Measurements from ENCODE around the gene AFM. TPM values are rescaled to one million over a fixed set of nuclear protein-coding genes. Genes with fewer than 3 reads are reported as not detected.

Gene AFM
- total and polyA plus RNA-seq, 2 of the 13 experiments (the other 11 are each of a cell fraction or from before 2014, with no cell fraction given): 0.13 to 1.8 TPM

DNA sequence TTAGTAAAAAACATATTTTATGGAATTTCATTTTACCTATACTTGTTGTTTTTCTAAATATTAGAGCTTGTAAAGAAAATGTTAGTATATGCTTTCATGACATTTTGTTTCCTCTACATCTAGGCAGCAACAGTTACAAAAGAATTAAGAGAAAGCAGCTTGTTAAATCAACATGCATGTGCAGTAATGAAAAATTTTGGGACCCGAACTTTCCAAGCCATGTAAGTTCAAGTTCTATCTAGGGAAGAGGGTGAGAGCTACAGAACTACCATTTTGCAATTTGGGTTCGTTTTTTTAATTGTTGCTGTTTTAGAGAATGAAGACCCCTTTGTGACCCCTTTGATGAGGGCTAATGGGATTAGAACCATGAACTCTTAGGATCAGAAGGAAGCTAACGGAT lies 38.3 kb upstream of the AFM start (continued):
- TF ChIP-seq RBFOX2 (IDR thresholded peaks at IDR 0.05; ENCODE audit: low read depth, low read length) (0 out of 2 replicates have a peak, but pooled peaks have one; percentile 20), MAFK (conservative IDR thresholded peaks at IDR 0.05 in 1 of 2, IDR thresholded peaks at IDR 0.05 in 1 of 2; ENCODE audit: low read length in 2 of 2) (no peak), TCF7 (IDR thresholded peaks at IDR 0.05; ENCODE audit: low read depth) (no peak)

DNA sequence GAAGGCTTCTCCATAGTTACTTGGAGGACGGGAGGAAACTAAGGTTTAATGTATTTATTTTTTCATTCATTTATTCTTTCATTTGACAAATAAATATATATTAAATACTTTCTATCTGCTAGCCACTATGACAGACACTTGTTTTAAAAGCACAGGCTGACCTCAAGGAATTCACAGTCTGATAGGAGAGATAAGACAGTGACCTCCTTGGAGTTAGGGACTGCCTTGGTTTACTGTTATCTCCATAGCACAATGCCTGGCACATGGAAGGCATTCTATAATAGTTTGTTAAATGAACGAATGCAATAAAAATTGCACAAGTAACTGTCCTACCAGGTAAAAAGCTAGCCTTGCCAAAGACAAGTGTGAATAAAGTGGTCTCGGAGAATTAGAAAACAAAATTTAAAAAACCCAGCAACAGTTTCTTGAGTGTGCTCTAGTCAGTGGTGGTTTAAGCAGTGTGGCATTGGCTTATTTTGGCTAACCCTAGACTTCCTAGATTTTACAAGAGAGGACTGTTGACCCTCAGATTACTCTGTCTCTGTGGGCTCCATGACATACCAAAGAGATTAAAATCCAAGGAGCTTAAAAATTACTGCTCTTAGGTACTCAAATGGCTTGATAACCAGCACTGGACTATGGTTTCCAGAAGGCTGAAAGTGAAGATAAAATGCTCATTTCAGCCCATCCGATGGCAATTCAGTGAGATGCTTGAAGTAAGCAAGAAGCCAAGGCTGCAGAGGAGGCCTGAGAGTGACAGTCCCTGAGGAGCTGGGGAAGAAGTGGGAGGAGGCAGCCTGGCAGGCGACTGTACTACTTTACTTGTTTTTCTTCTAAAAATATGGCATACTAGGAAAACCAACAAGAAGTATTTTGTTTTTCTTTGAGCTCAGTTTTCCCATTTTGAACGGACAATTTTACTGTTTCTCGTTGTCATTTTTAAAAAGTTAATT lies 35.9 kb upstream of the AFM start:
- 77% methylated on average over 7 of the region's 7 CpGs for WGBS (ENCODE audit: low lambda C conversion rate)
- peak overlapping the region; percentile 64 for H3K27ac ChIP-seq (ENCODE audit: extremely low read length, insufficient read depth, low read length)
- no peak overlapping the region; a peak in 1 of 6 replicates for H3K4me3 ChIP-seq (replicated peaks in 1 of 3; ENCODE audit: insufficient read depth in 1 of 3, low read depth in 2 of 3, low read length in 3 of 3)
- H4K20me1 ChIP-seq (ENCODE audit: insufficient read depth, low read length): peaks cover 16% of the 10 kb centered on the region; the same call in 1 of the 2 replicates
- peaks cover 2 to 47% of the 10 kb centered on the region in 2 experiments for H3K36me3 ChIP-seq (replicated peaks in 1 of 2; ENCODE audit: control insufficient read depth in 1 of 2, insufficient read depth in 2 of 2, low read length in 2 of 2)
- intact Hi-C loops (cut with micrococcal nuclease; ENCODE audit: unreplicated experiment): loop anchor here (1.0 to 10.0 kb wide), 4 partner anchors 38 to 209 kb away; no protein-coding TSS in a partner anchor
- in situ Hi-C loops (cut with HindIII; ENCODE audit: extremely low pct_ligation_motif_present, low pct_unique_long_range_greater_than_20kb): no loop called here
- no peaks in the 10 kb centered on the region for H3K27me3 ChIP-seq (ENCODE audit: control insufficient read depth in 1 of 2, insufficient read depth in 2 of 2, low read length in 2 of 2)
- no peak for FAIRE-seq
- peaks cover 88% of the 10 kb centered on the region for H3K4me1 ChIP-seq (ENCODE audit: insufficient read depth, low read length)
- H3K9ac ChIP-seq (ENCODE audit: insufficient read depth, low read depth, low read length): peak overlapping the region; percentile 1; the same call in 1 of the 2 replicates
- BruUV-seq (replicated peaks): TSS peak; percentile 0
- H3K4me2 ChIP-seq (ENCODE audit: low read depth, low read length): peak overlapping the region; percentile 36
- peaks cover 13% of the 10 kb centered on the region for H3K79me2 ChIP-seq (ENCODE audit: insufficient read depth, low read length)
- H3K9me3 ChIP-seq (ENCODE audit: low read length): no peaks in the 10 kb centered on the region
- CTCF ChIA-PET (ENCODE audit: low intra/inter-chr PET ratio, low total read pairs): interaction anchor here (0.7 to 4.0 kb wide), 8 partner anchors 11 to 134 kb away, joined by 3 to 138 read pairs (median 6); no protein-coding TSS in a partner anchor
- peak; percentile 11 for ATAC-seq
- H2AFZ ChIP-seq (ENCODE audit: low read length): no peak overlapping the region
- POLR2A ChIA-PET: interaction anchor here (0.7 to 2.3 kb wide), 9 partner anchors 10 to 104 kb away, joined by 3 to 17 read pairs (median 4); partner anchors contain the start of genes AFP and ALB
- DNase-seq (ENCODE audit: low spot score): no peak
- TF ChIP-seq SKI (IDR thresholded peaks at IDR 0.05; ENCODE audit: partially characterized antibody) (no peak), HOXA5 (CRISPR knock-in tag; IDR thresholded peaks at IDR 0.05) (0 out of 2 replicates have a peak, but pooled peaks have one; percentile 14), RBM22 (optimal IDR thresholded peaks at IDR 0.05; ENCODE audit: low read length) (peak; percentile 87), EZH2 (conservative IDR thresholded peaks at IDR 0.05; ENCODE audit: low read depth, low read length) (no peak), SNRNP70 (IDR thresholded peaks at IDR 0.05; ENCODE audit: low read depth, low read length) (no peak), CBX2 (IDR thresholded peaks at IDR 0.05; ENCODE audit: low read depth, low read length) (no peak), CBX2 (CRISPR knock-in tag; IDR thresholded peaks at IDR 0.05; ENCODE audit: low read depth) (no peak), SAP130 (CRISPR knock-in tag; IDR thresholded peaks at IDR 0.05; ENCODE audit: low read depth) (no peak), ZNF33A (CRISPR knock-in tag; IDR thresholded peaks at IDR 0.05; ENCODE audit: borderline replicate concordance) (no peak), ZNF431 (CRISPR knock-in tag; IDR thresholded peaks at IDR 0.05; ENCODE audit: borderline replicate concordance, low read depth) (no peak), SMAD9 (CRISPR knock-in tag; IDR thresholded peaks at IDR 0.05) (no peak), POLR2A (IDR thresholded peaks at IDR 0.05; ENCODE audit: insufficient read depth in 1 of 2, low read depth in 2 of 2, low read length in 2 of 2) (peak in 1 of 2 experiments; percentile 56; a peak in 2 of 4 replicates), ETV5 (CRISPR knock-in tag; IDR thresholded peaks at IDR 0.05; ENCODE audit: borderline replicate concordance) (no peak), ZNF660 (CRISPR knock-in tag; IDR thresholded peaks at IDR 0.05; ENCODE audit: borderline replicate concordance, low read depth) (no peak), KLF12 (CRISPR knock-in tag; IDR thresholded peaks at IDR 0.05; ENCODE audit: borderline replicate concordance) (0 out of 2 replicates have a peak, but pooled peaks have one; percentile 26), ZSCAN31 (CRISPR knock-in tag; IDR thresholded peaks at IDR 0.05; ENCODE audit: low read depth) (0 out of 2 replicates have a peak, but pooled peaks have one; percentile 28)
- TF ChIP-seq, protein P1, sequence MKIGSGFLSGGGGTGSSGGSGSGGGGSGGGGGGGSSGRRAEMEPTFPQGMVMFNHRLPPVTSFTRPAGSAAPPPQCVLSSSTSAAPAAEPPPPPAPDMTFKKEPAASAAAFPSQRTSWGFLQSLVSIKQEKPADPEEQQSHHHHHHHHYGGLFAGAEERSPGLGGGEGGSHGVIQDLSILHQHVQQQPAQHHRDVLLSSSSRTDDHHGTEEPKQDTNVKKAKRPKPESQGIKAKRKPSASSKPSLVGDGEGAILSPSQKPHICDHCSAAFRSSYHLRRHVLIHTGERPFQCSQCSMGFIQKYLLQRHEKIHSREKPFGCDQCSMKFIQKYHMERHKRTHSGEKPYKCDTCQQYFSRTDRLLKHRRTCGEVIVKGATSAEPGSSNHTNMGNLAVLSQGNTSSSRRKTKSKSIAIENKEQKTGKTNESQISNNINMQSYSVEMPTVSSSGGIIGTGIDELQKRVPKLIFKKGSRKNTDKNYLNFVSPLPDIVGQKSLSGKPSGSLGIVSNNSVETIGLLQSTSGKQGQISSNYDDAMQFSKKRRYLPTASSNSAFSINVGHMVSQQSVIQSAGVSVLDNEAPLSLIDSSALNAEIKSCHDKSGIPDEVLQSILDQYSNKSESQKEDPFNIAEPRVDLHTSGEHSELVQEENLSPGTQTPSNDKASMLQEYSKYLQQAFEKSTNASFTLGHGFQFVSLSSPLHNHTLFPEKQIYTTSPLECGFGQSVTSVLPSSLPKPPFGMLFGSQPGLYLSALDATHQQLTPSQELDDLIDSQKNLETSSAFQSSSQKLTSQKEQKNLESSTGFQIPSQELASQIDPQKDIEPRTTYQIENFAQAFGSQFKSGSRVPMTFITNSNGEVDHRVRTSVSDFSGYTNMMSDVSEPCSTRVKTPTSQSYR (CRISPR knock-in tag; IDR thresholded peaks at IDR 0.05; ENCODE audit: borderline replicate concordance): no peak
